GM21723 (cell line): ENCODE results near the gene HUS1B.
"Not testable (repeated sequence)": the region's sequence is repeated elsewhere in the genome, so short reads cannot be mapped to it uniquely, and the experiment has no call there.

ENCODE experiments used
- ATAC-seq: cut with Tn5 transposase; IDR thresholded peaks from one replicate; pipeline ENCODE4 v1.9.1; 2021; ENCODE audit warnings: mild to moderate bottlenecking, moderate library complexity; ENCODE audit not compliant: unreplicated experiment

Gene HUS1B

DNA sequence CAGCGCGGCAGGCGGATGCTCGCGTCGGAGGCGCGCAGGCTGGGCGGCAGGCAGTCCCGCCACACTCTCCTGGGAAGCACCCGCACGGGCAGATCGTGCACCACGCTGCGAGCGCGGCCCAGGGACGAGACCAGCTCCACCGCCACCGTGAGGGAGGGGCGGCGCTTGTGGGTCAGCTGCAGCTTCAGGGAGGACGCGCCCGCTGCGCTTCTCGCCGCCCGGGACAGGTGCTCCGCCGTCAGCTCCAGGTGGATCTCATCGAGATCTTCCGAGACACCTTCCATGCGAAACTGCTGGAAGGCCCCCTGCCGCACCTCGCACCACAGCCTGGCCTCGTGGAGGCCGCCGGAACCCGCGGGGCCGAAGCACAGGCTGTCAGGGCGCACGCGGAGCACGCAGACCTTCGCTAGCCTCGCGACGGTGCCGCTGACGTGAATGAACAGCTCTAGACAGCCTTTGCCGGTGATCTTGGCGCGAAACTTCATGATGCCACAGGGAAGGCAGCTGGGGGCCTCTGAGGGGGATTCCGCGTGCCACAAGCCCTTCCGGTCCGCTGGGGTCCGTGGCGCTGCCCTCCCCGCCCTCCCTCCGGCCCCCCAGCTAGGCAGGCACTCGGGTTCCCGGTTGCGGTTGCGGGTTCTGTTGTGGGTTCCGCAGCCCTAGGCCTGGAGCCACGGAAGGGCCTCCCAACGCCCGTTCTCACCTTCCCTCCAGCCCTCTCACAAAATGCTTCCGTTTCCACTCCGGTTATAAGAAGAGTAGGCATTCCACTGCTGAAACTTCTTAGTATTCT is at the start of gene HUS1B:
TSS of gene HUS1B (minus strand) at position 641 of the 793 bp plus-strand sequence. CDS start at position 485, 156 bp downstream.
- ATAC-seq: no peak

DNA sequence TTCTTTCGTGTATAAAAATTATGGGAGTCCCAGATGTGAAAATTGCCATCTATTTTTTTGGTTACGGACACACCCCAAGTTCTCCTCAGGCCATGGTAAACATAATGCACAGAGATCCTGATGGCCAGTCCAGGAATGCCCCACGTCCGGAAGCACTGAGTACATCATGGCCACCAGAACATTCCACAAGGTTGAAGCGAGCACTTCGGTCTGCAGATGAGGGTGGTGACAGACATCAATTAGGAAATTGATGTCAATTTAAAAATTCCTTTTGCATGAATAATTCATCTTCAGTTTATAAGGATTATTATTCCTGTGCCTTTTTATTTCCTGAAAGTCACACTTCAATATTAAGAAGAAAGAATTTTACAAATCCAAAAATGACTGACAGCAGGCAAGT is 49.2 kb upstream of the HUS1B start:
- no peak for ATAC-seq

DNA sequence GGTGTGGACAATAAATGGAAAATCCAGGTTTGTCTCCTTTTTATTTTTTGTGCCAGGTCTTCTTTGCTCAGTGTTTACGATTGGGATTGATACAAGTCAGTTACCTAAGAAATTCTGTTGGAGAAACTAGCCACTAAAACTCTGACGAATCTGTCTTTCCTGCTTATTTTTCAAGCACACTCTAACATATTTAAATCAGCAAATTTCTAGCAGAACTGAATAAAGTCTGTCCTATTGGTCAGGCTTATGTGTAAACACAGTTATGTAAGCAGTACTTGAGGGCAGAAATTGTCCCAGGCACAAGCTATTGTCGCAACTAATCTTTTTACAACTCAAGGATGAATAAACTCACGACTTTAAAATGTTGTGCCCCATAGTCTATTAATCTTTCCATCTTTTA is 48.1 kb upstream of the HUS1B start:
- ATAC-seq: no peak

DNA sequence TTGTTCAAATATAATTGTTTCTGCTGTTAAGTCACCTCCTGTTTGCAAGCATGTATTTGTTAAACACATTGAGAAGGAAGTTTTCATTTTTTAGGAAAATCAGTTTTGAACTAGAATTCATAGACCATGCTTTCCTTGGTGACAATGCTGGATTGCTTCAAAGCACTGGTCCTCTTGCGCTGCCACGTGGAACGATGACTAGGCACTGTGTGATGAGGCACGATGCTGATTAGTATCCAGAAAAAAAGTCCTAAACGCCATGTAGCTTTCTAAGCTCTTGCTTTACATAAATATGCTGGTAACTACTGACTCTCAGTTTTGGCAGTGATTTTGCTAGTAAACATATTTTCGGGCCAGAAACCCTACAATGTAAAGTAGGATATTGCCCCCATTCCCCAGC is 47.1 kb upstream of the HUS1B start:
- ATAC-seq: no peak

DNA sequence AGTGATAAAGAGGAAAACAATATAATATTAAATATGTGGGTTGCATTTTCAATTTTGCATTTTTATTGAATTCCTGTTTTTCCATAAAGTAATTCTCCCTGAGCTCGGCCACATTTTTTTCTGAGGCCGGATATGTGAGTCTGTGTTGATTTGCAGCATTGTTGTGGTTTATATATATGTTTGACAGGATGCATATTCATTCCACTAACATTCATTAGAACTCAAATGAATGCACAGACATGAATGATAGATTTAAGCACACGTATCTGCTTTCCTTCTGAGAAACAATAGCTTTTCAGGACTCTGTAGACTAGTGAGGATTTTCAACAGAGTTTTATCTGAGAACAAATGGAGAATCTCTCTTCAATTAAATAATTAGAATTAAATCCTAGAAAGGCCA is 46.7 kb upstream of the HUS1B start:
- no peak for ATAC-seq

DNA sequence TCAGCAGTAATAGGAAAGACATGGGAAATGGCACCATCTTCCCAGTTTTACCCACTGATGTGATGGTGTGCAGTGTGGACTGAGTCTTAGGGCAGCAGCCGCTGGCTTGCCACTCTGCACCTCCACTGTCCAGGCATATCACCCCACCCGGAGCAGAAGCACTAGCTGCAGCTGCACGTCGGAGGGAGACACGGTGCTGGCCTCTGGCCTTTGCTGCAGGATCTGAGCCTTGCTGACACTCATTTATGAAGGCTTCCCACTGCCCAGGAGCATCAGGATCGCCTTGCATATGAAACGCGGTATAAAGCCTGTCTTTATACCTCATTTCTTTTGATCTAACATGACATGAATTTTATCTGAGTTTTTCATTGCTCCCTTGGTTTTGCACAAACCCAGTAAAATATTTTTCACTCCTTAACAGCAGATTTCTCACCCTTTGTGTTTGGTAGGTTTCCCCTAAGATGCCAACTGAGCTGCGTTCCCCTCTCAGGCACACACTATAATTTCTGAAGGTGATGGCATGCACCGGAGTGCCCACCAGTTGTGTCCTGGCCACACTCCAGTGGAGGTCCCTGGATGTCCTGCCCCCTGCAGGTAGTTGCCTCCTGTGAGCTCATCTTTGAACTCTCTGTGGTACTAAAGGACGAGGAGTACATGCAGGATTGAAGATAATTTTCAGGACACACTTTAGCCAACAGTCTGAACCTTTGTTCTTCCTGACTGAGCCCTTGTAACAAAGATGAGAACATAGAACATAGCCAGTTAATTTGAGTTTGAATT is 45.0 kb upstream of the HUS1B start:
- ATAC-seq: no peak

DNA sequence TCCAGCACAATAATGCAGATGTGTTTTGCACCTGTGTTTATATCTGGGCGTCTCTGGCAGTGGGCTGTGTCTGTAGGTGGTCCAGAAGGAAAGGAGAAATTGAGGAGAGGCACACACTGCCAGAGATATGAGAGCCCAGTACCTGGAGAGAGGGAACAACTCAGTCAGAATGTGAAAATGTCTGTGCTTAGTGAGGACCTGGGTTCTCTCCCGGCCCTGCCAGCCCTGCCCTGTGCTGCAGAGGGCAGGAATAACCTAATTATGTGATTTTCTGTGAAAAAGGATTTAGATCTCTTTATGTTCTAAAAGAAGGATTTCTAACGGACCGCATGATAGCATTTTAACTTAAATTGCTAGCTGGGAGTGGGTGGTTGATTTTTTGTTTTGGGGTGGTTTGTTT is 44.3 kb upstream of the HUS1B start:
- ATAC-seq: no peak

DNA sequence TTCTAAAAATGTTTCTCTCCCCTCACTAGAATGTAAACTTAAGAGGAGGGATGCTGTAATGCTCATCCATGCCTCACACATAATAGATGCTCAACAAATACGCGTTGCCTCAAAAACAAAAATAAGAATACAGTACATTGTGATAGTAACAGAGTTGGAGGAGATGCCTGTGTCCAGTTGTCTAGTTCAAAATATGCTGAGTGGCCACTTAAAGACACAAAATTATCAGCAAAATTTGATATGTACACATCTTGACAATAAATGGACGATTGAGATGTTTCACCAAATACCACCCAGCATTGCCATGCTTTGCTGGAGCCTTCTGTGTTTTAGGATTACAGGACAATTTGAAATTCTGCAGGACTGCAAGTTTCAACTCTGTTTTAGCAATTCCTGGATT is 43.6 kb upstream of the HUS1B start:
- no peak for ATAC-seq

DNA sequence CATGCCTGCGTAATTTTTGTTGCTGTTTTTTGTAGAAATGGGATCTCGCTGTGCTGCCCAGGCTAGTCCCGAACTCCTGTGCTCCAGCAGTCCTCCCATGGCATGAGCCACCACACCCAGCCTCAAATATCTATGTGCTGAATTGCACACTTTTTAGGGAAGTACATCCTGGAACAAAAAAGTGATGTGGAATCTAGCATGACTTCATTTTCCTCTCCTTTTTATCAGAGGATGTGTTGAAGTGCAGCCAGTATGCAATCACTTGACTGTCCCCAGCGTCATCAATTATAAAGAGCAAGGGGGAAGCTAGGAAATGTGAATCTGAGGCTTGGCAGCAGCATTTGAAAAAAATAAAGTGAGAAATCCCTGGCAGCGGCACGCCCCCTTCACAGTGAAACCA is 42.4 kb upstream of the HUS1B start:
- no peak for ATAC-seq

DNA sequence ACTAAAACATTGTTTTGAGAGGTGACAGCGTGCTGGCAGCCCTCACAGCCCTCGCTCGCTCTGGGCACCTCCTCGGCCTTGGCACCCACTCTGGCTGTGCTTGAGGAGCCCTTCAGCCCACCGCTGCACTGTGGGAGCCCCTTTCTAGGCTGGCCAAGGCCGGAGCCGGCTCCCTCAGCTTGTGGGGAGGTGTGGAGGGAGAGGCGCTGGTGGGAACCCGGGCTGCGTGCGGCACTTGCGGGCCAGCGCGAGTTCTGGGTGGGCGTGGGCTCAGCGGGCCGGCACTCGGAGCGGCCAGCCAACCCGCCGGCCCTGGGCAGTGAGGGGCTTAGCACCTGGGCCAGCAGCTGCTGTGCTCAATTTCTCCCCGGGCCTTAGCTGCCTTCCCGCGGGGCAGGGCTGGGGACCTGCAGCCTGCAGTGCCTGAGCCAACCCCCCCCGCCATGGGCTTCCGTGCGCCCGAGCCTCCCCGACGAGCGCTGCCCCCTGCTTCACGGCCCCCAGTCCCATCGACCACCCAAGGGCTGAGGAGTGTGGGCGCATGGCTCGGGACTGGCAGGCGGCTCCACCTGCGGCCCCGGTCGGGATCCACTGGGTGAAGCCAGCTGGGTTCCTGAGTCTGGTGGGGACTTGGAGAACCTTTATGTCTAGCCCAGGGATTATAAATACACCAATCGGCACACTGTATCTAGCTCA is 37.7 kb upstream of the HUS1B start:
- ATAC-seq: not testable (repeated sequence)

DNA sequence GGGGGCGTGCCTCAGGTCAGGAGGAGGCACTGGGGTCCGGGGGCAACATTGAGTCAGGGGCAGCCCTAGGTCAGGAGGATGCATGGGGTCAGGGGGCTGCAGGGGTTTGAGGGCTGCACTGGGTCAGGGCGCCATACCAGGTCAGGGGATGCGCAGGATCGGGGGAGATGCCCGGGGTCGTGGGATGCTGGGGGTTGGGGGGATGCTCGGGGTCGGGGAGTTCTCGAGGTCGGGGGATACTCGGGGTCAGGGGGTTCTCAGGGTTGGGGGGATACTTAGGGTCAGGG is 36.8 kb upstream of the HUS1B start:
- ATAC-seq: no peak

DNA sequence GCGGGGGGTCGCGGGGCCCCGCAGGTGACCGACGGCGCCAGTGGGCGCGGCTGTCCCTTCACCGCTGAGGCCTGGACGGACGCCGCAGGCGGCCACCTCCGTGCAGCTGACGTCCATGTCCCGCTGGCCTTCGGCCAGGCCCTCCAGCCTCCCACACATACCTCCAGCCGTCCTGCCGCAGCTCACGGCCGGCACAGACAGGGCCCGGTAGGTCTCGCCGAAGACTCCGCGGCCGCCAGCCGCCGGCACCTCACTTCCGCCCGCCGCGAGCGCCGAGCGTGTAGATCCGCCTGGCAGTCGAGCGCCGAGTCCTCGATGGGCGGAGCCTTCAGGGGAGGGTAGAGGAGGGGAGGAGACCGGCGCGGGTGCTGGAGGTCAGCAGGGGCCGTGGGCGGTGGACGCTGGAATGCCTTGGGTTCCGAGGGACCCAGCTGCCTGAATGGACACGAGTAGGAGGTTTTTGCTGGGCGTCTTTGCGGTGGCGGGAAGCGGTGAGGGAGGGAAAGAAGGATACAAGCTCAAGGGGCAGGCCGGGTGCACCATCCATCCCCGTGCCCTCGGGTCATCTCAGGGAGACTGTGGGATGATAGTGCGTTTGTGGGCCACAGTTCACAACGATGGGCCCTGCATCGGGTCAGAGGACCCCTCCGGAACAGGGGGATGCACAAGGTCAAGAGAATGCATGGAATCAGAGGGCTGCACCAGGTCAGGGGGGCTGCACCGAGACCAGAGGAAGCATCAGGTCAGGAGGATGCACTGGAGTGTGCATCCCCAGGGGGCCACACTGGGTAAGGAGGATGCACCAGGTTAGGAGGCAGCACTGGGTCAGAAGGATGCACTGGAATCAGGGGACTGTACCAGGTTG is 36.2 kb upstream of the HUS1B start, which contains the start of gene EXOC2:
TSS of gene EXOC2 (minus strand) at position 282 of the 865 bp plus-strand sequence. CDS start 55,321 bp downstream, outside the sequence.
- peak; percentile 91 for ATAC-seq

DNA sequence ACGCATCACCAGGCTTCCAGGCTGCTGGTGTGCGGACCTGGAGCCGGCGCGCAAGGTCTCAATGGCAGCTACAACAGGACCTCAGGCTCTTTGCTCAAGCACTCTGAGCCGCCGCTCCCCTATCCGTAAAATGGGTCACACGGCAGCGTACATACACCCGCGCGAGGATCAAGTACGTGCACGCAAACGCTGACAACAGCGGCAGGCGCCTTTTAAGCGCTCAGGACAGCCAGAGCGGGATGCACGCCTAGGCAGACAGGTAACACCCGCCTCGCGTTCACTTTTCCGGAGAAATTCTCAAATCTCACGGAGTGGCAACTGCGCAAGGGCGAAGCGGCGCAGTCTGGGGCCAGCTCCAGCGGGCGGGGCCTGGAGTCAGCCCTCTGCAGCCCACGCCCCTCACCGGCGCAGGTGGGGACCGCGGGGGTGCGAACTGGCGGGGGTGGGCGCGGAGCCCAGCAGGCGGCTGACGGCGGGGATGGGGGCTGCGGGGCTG is 35.5 kb upstream of the HUS1B start:
- peak; percentile 74 for ATAC-seq

DNA sequence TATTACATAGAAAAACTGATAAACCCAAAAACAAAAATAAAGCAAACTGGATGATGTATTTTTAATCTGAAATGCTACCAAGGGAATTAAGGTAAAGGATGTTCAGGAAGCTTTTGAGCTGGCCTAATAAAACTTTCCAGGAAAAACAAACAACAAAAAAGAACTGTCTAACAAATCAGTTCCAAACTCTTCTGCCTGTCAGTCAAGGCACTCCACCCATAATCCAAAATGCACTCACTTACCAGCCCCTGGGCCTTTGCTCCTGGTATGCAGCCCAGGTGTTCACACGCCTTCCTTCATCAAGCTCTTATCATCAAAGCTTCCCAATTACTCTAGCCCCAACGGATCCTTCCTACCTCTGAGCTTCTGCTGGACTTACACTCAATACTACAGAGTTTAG is 32.3 kb upstream of the HUS1B start:
- no peak for ATAC-seq

DNA sequence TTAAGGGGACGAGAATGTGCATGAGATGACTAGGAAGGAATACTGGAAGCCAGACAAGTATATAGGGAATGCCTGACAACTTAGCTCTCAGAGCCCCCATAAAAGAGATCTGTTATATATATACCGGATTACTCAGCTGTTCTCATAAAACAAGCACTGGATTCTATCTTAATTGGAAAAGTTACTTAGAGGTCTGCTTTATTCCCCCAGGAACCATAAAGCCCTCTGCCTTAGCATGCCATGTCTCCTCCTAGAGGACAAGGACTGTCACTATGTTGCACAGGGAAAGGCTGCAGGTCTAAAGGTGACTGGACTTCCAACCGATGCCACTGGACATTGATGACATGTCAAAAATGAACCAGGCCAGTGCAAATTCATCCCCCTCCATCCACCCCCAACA is 29.6 kb upstream of the HUS1B start:
- ATAC-seq: no peak

DNA sequence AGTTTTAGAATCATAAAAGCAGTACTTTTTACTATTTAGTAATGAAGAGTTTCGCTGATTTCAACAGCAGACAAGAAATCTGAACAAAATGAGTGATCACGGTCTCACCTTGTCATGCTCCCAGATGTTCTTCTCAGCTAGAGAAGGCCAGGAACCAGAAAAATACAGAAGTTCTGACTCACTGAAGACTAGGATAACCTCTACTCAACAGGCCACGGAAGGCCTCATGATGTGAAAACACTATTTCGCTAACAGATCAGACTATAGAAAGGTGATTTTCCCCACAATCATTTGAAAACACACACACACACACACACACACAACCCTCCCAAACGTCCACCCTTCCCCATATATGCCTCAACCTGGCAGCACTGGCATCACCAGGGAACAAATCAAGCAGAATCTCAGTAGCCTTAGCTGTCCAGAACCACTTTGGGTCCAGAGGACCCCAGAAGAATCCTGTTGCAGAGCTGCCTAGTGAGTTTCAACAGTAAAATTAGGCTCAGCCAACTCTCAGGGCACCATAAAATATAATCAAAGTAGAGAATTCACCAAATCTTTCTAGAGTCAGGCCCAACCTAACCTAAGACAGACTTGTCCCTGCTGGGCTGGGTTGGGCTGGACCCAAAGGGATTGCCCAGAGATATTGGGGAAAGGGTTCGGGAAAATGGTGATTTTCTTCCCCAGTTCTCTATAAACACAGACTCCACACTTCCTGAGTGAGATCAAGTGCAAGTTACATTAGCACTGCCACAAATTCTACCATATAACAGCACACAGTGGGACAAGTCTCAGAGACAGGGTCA is 28.1 kb upstream of the HUS1B start:
- peak; percentile 79 for ATAC-seq

DNA sequence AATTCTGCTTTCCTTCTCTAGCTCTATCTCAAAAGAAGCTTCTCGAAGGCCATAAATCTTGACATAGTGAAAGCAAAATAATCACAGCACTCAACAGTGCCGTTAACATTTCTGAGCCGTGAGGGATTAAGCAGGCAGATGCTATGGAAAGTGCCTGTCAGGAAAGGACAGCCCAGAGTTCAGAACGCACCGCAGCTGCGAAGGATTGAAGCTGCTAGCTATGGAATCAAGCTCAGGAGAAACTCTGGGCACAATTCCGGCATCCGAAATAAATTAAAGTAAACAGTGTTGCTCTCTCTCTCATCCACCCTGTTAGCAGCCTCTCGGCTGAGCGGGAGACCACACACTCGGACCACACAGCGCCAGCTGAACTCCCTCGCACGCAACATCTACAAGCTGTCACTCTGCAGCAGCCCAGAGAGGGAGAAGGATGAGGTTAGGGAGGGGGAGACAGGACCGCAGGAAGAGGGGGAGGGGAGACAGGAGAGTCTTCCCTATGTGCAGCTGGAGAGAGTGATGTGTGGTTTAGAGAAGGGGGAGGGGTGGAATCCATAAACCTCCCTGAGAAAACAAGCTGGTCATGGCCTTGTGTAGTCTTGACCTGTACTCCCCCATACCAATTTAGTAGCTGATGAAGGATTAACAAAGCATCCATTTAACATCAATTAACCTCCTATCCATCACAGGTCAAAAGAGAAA is 27.0 kb upstream of the HUS1B start:
- no peak for ATAC-seq

DNA sequence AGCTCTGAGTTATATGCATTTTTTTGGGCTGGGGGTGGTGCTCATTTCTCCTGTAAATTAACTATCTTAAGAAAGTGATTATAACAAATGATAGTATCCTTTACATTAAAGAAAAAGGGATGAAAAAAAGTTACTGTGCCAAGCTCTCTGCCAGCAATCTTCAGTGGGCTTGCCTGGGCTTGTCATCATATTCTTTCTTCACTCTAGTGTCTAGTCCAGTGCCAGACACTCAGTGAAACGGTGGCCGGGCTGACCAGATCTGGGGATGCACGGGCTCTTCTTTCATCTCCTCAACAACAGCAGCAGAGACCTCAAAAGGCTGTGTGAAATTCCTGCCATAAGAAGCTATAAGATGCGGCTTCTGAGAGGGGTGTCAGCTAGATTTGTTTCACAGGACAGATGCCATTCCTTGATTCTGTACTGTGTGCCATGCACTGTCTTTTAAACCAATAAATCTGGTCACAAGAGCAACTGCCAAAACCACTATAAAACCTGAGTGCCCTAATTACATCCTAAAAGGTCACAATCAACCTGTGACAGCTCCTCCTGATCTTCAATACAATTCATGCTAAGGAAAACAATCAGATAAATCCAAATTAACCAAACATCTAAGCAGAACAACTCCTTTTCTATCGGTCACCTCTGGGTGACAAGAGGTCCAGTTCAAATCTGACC is 23.9 kb upstream of the HUS1B start:
- no peak for ATAC-seq

DNA sequence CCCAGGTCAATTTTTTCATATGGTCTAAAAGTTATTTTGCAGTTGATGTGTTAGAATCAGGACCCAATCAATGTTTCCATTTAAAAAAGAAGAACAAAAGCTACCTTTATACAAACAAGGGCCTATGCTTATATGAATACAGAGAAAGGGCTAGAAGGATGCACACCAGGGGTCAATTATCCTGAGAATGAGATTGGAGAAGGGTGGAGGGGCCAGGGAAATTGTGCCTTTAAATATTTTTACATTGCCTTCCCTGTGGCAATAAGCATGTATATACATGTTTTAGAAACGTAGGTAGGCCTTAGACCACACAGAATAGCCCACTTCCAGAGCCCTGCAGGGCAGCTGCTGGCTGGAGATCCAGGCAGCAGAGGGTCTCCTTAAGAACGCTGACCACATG is 23.4 kb upstream of the HUS1B start:
- ATAC-seq: no peak
